ENCODE measurements around the gene VAC14.

The VAC14 gene

GRCh38 chr16:70767377-70768202 lies 33.4 kb downstream of the VAC14 start:
- Mint-ChIP-seq H3K9me3 (no peaks in the 10 kb centered on the region), H3K27me3 (no peaks in the 10 kb centered on the region), H3K36me3 (ENCODE audit: insufficient read depth) (peaks cover 16% of the 10 kb centered on the region), H3K4me1 (peaks cover 5% of the 10 kb centered on the region), H3K27ac (ENCODE audit: low read depth) (no peak overlapping the region), H3K4me3 (no peak overlapping the region)
- no peak for DNase-seq (ENCODE audit: low spot score in 2 of 2)
- no peak for ATAC-seq (replicated peaks; ENCODE audit: extremely low read depth, poor library complexity, severe bottlenecking)

GRCh38 chr16:70766658-70767057 lies 34.3 kb downstream of the VAC14 start:
- DNase-seq (ENCODE audit: low spot score in 2 of 2), result no peak
- Mint-ChIP-seq H3K27ac (ENCODE audit: low read depth) (no peak overlapping the region), H3K4me1 (peaks cover 5% of the 10 kb centered on the region), H3K9me3 (no peaks in the 10 kb centered on the region), H3K27me3 (no peaks in the 10 kb centered on the region), H3K36me3 (ENCODE audit: insufficient read depth) (peaks cover 16% of the 10 kb centered on the region), H3K4me3 (no peak overlapping the region)
- no peak for ATAC-seq (replicated peaks; ENCODE audit: extremely low read depth, poor library complexity, severe bottlenecking)

- peaks cover 16% of the 10 kb centered on the region for H3K36me3 Mint-ChIP-seq (ENCODE audit: insufficient read depth)
- no peak overlapping the region for H3K4me3 Mint-ChIP-seq
- H3K27ac Mint-ChIP-seq (ENCODE audit: low read depth), result no peak overlapping the region
- H3K27me3 Mint-ChIP-seq, result no peaks in the 10 kb centered on the region
- H3K4me1 Mint-ChIP-seq, result peaks cover 5% of the 10 kb centered on the region
- no peaks in the 10 kb centered on the region for H3K9me3 Mint-ChIP-seq
- DNase-seq (ENCODE audit: low spot score in 2 of 2) (no peak), ATAC-seq (replicated peaks; ENCODE audit: extremely low read depth, poor library complexity, severe bottlenecking) (no peak)
Observed at GRCh38 chr16:70766176-70766575, 34.8 kb downstream of the VAC14 start.

- Mint-ChIP-seq H3K4me1 (peaks cover 5% of the 10 kb centered on the region), H3K27ac (ENCODE audit: low read depth) (no peak overlapping the region), H3K4me3 (no peak overlapping the region), H3K36me3 (ENCODE audit: insufficient read depth) (peaks cover 16% of the 10 kb centered on the region), H3K27me3 (no peaks in the 10 kb centered on the region), H3K9me3 (no peaks in the 10 kb centered on the region)
- no peak for DNase-seq (ENCODE audit: low spot score in 2 of 2)
- no peak for ATAC-seq (replicated peaks; ENCODE audit: extremely low read depth, poor library complexity, severe bottlenecking)
Observed at GRCh38 chr16:70765491-70765890, 35.5 kb downstream of the VAC14 start.

GRCh38 chr16:70764632-70765031 lies 36.3 kb downstream of the VAC14 start:
- no peak for ATAC-seq (replicated peaks; ENCODE audit: extremely low read depth, poor library complexity, severe bottlenecking)
- Mint-ChIP-seq H3K4me1 (no peaks in the 10 kb centered on the region), H3K4me3 (no peak overlapping the region), H3K27me3 (no peaks in the 10 kb centered on the region), H3K36me3 (ENCODE audit: insufficient read depth) (peaks cover 16% of the 10 kb centered on the region), H3K27ac (ENCODE audit: low read depth) (no peak overlapping the region), H3K9me3 (no peaks in the 10 kb centered on the region)
- DNase-seq (ENCODE audit: low spot score in 2 of 2), result no peak

GRCh38 chr16:70760221-70760620 lies 40.7 kb downstream of the VAC14 start:
- Mint-ChIP-seq H3K4me1 (no peaks in the 10 kb centered on the region), H3K27me3 (no peaks in the 10 kb centered on the region), H3K36me3 (ENCODE audit: insufficient read depth) (peaks cover 18% of the 10 kb centered on the region), H3K27ac (ENCODE audit: low read depth) (no peak overlapping the region), H3K4me3 (no peak overlapping the region), H3K9me3 (no peaks in the 10 kb centered on the region)
- ATAC-seq (replicated peaks; ENCODE audit: extremely low read depth, poor library complexity, severe bottlenecking) (no peak), DNase-seq (ENCODE audit: low spot score in 2 of 2) (no peak)

GRCh38 chr16:70759666-70760065 lies 41.3 kb downstream of the VAC14 start:
- no peak overlapping the region for H3K27ac Mint-ChIP-seq (ENCODE audit: low read depth)
- no peaks in the 10 kb centered on the region for H3K9me3 Mint-ChIP-seq
- no peak for DNase-seq (ENCODE audit: low spot score in 2 of 2)
- H3K4me1 Mint-ChIP-seq, result no peaks in the 10 kb centered on the region
- H3K27me3 Mint-ChIP-seq, result no peaks in the 10 kb centered on the region
- H3K4me3 Mint-ChIP-seq, result no peak overlapping the region
- ATAC-seq (replicated peaks; ENCODE audit: extremely low read depth, poor library complexity, severe bottlenecking), result no peak
- peaks cover 20% of the 10 kb centered on the region for H3K36me3 Mint-ChIP-seq (ENCODE audit: insufficient read depth)

GRCh38 chr16:70758786-70759185 lies 42.2 kb downstream of the VAC14 start:
- H3K36me3 Mint-ChIP-seq (ENCODE audit: insufficient read depth), result peaks cover 19% of the 10 kb centered on the region
- no peaks in the 10 kb centered on the region for H3K4me1 Mint-ChIP-seq
- no peak for ATAC-seq (replicated peaks; ENCODE audit: extremely low read depth, poor library complexity, severe bottlenecking)
- H3K27me3 Mint-ChIP-seq, result no peaks in the 10 kb centered on the region
- H3K4me3 Mint-ChIP-seq, result no peak overlapping the region
- DNase-seq (ENCODE audit: low spot score in 2 of 2), result no peak
- H3K27ac Mint-ChIP-seq (ENCODE audit: low read depth), result no peak overlapping the region
- no peaks in the 10 kb centered on the region for H3K9me3 Mint-ChIP-seq

- ATAC-seq (replicated peaks; ENCODE audit: extremely low read depth, poor library complexity, severe bottlenecking) (no peak), DNase-seq (ENCODE audit: low spot score in 2 of 2) (no peak)
- Mint-ChIP-seq H3K4me3 (no peak overlapping the region), H3K9me3 (no peaks in the 10 kb centered on the region), H3K36me3 (ENCODE audit: insufficient read depth) (peaks cover 18% of the 10 kb centered on the region), H3K27ac (ENCODE audit: low read depth) (no peak overlapping the region), H3K27me3 (no peaks in the 10 kb centered on the region), H3K4me1 (no peaks in the 10 kb centered on the region)
Observed at GRCh38 chr16:70757183-70757582, 43.8 kb downstream of the VAC14 start.

GRCh38 chr16:70756071-70756470 lies 44.9 kb downstream of the VAC14 start:
- H3K36me3 Mint-ChIP-seq (ENCODE audit: insufficient read depth), result peaks cover 15% of the 10 kb centered on the region
- H3K27ac Mint-ChIP-seq (ENCODE audit: low read depth), result no peak overlapping the region
- no peak overlapping the region for H3K4me3 Mint-ChIP-seq
- no peak for ATAC-seq (replicated peaks; ENCODE audit: extremely low read depth, poor library complexity, severe bottlenecking)
- H3K9me3 Mint-ChIP-seq, result no peaks in the 10 kb centered on the region
- DNase-seq (ENCODE audit: low spot score in 2 of 2), result no peak
- H3K4me1 Mint-ChIP-seq, result no peaks in the 10 kb centered on the region
- no peaks in the 10 kb centered on the region for H3K27me3 Mint-ChIP-seq

- DNase-seq (ENCODE audit: low spot score in 2 of 2) (no peak), ATAC-seq (replicated peaks; ENCODE audit: extremely low read depth, poor library complexity, severe bottlenecking) (no peak)
- Mint-ChIP-seq H3K4me1 (no peaks in the 10 kb centered on the region), H3K27ac (ENCODE audit: low read depth) (no peak overlapping the region), H3K27me3 (no peaks in the 10 kb centered on the region), H3K4me3 (no peak overlapping the region), H3K36me3 (ENCODE audit: insufficient read depth) (peaks cover 14% of the 10 kb centered on the region), H3K9me3 (no peaks in the 10 kb centered on the region)
Observed at GRCh38 chr16:70754851-70755600, 45.9 kb downstream of the VAC14 start.

GRCh38 chr16:70754371-70754770 lies 46.6 kb downstream of the VAC14 start:
- Mint-ChIP-seq H3K9me3 (no peaks in the 10 kb centered on the region), H3K36me3 (ENCODE audit: insufficient read depth) (peaks cover 12% of the 10 kb centered on the region), H3K27me3 (no peaks in the 10 kb centered on the region), H3K4me1 (no peaks in the 10 kb centered on the region), H3K4me3 (no peak overlapping the region), H3K27ac (ENCODE audit: low read depth) (no peak overlapping the region)
- ATAC-seq (replicated peaks; ENCODE audit: extremely low read depth, poor library complexity, severe bottlenecking) (no peak), DNase-seq (ENCODE audit: low spot score in 2 of 2) (no peak)

- H3K36me3 Mint-ChIP-seq (ENCODE audit: insufficient read depth), result peaks cover 13% of the 10 kb centered on the region
Observed at GRCh38 chr16:70753694-70754325, 47.1 kb downstream of the VAC14 start.

More at GRCh38 chr16:70753694-70754325, 47.1 kb downstream of the VAC14 start:
- no peak for DNase-seq (ENCODE audit: low spot score in 2 of 2)
- ATAC-seq (replicated peaks; ENCODE audit: extremely low read depth, poor library complexity, severe bottlenecking), result no peak
- Mint-ChIP-seq H3K9me3 (no peaks in the 10 kb centered on the region), H3K4me3 (no peak overlapping the region), H3K27ac (ENCODE audit: low read depth) (no peak overlapping the region), H3K27me3 (no peaks in the 10 kb centered on the region), H3K4me1 (no peaks in the 10 kb centered on the region)

All from central memory CD8-positive, alpha-beta T cell (primary cell).